NB4 (cell line): ENCODE results near the gene MACROD2.

Experiments
- CTCF ChIP-seq: IDR thresholded peaks from one replicate; pipeline ENCODE4 v1.5.1; 2012; ENCODE audit warnings: low read depth, low read length
- POLR2A ChIP-seq: IDR thresholded peaks from 2 replicates; pipeline ENCODE4 v1.6.1; 2011; ENCODE audit warnings: mild to moderate bottlenecking; ENCODE audit not compliant: insufficient read length; ENCODE audit errors: extremely low read depth

DNA sequence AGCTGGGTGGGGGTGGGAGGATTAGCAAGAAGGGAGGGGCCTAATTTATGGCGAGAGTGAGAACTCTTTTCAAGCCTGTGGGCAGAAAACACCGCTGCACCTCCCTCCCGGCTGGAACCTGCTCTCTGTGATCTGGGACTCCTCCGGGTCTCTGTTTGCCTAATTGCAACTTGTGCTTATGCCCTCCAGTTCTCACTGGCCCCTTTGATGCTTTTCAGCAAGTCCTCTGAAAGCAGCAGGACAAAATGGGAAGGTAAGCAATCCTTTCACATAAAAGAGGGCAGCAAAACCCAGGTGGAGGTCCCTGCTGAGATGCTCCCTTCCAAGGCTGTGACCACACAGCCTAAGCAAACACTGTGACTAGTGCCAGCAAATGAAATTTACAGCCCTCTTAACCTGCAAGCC lies 865.1 kb downstream of the MACROD2 start:
- TF ChIP-seq POLR2A (no peak), CTCF (no peak)
